Measurements from ENCODE around the gene EFCAB5. TPM values are rescaled to one million over a fixed set of nuclear protein-coding genes. Genes with fewer than 3 reads are reported as not detected.

Gene EFCAB5
- polyA plus RNA-seq, 1 of the 3 experiments (the other 2 are of a cell fraction), result 0.05 TPM

DNA sequence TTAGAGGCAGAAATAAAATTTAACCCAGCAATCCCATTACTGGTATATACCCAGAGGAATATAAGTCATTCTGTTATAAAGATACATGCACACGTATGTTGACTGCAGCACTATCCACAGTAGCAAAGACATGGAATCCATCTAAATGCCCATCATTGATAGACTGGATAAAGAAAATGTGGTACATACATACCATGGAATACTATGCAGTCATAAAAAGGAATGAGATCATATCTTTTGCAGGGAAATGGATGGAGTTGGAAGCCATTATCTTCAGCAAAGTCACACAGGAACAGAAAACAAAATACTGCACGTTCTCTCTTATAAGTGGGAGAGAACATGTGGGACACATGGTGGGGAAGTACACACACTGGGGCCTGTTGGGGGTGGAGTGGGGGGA is 34.5 kb upstream of the EFCAB5 start:
- Histone ChIP-seq H3K36me3 (replicated peaks in 1 of 2; ENCODE audit: control insufficient read depth in 1 of 2, insufficient read depth in 2 of 2, low read length in 1 of 2) (peaks cover 0 to 3% of the 10 kb centered on the region in 2 experiments), H3K27me3 (ENCODE audit: insufficient read depth) (no peaks in the 10 kb centered on the region), H3K79me2 (ENCODE audit: insufficient read depth) (peaks cover 81% of the 10 kb centered on the region), H3K9me2 (no peaks in the 10 kb centered on the region), H3K27ac (ENCODE audit: low read depth in 2 of 2, low read length in 1 of 2) (no peak overlapping the region), H3K9ac (no peak overlapping the region), H3F3A (replicated peaks; ENCODE audit: insufficient read depth) (peaks cover 7% of the 10 kb centered on the region), H3K4me2 (no peak overlapping the region), H4K20me1 (ENCODE audit: insufficient read depth) (no peaks in the 10 kb centered on the region), H3K4me1 (ENCODE audit: control insufficient read depth in 1 of 2, insufficient read depth in 2 of 2, low read depth in 1 of 2, low read length in 1 of 2) (no peaks in the 10 kb centered on the region; a peak in 1 of 4 replicates), H3K4me3 (ENCODE audit: low read depth in 2 of 2, low read length in 1 of 2) (no peak overlapping the region), H2AFZ (ENCODE audit: low read depth) (no peak overlapping the region), H3K9me3 (no peaks in the 10 kb centered on the region; the same call in 1 of the 2 replicates)
- DNase-seq, result no peak
- POLR2A ChIA-PET, result no interaction called here
- WGBS (ENCODE audit: low lambda C conversion rate), result 91% methylated on average over 2 of the region's 2 CpGs
- TF ChIP-seq, protein P1, sequence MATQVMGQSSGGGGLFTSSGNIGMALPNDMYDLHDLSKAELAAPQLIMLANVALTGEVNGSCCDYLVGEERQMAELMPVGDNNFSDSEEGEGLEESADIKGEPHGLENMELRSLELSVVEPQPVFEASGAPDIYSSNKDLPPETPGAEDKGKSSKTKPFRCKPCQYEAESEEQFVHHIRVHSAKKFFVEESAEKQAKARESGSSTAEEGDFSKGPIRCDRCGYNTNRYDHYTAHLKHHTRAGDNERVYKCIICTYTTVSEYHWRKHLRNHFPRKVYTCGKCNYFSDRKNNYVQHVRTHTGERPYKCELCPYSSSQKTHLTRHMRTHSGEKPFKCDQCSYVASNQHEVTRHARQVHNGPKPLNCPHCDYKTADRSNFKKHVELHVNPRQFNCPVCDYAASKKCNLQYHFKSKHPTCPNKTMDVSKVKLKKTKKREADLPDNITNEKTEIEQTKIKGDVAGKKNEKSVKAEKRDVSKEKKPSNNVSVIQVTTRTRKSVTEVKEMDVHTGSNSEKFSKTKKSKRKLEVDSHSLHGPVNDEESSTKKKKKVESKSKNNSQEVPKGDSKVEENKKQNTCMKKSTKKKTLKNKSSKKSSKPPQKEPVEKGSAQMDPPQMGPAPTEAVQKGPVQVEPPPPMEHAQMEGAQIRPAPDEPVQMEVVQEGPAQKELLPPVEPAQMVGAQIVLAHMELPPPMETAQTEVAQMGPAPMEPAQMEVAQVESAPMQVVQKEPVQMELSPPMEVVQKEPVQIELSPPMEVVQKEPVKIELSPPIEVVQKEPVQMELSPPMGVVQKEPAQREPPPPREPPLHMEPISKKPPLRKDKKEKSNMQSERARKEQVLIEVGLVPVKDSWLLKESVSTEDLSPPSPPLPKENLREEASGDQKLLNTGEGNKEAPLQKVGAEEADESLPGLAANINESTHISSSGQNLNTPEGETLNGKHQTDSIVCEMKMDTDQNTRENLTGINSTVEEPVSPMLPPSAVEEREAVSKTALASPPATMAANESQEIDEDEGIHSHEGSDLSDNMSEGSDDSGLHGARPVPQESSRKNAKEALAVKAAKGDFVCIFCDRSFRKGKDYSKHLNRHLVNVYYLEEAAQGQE (IDR thresholded peaks at IDR 0.05; ENCODE audit: low read depth, low read length), result no peak
- TF ChIP-seq SMC3 (IDR thresholded peaks at IDR 0.05; ENCODE audit: low read depth, low read length) (no peak), EP300 (IDR thresholded peaks at IDR 0.05; ENCODE audit: borderline replicate concordance in 1 of 2, low read depth in 1 of 2, low read length in 1 of 2) (no peak), RXRA (IDR thresholded peaks at IDR 0.05; ENCODE audit: borderline replicate concordance, low read depth) (no peak), JUND (IDR thresholded peaks at IDR 0.05) (no peak), FOXM1 (IDR thresholded peaks at IDR 0.05; ENCODE audit: low read depth) (no peak)
- TF ChIP-seq, protein P2, sequence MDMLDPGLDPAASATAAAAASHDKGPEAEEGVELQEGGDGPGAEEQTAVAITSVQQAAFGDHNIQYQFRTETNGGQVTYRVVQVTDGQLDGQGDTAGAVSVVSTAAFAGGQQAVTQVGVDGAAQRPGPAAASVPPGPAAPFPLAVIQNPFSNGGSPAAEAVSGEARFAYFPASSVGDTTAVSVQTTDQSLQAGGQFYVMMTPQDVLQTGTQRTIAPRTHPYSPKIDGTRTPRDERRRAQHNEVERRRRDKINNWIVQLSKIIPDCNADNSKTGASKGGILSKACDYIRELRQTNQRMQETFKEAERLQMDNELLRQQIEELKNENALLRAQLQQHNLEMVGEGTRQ (IDR thresholded peaks at IDR 0.05; ENCODE audit: borderline replicate concordance, low read depth, low read length), result no peak
- TF ChIP-seq, protein P3, sequence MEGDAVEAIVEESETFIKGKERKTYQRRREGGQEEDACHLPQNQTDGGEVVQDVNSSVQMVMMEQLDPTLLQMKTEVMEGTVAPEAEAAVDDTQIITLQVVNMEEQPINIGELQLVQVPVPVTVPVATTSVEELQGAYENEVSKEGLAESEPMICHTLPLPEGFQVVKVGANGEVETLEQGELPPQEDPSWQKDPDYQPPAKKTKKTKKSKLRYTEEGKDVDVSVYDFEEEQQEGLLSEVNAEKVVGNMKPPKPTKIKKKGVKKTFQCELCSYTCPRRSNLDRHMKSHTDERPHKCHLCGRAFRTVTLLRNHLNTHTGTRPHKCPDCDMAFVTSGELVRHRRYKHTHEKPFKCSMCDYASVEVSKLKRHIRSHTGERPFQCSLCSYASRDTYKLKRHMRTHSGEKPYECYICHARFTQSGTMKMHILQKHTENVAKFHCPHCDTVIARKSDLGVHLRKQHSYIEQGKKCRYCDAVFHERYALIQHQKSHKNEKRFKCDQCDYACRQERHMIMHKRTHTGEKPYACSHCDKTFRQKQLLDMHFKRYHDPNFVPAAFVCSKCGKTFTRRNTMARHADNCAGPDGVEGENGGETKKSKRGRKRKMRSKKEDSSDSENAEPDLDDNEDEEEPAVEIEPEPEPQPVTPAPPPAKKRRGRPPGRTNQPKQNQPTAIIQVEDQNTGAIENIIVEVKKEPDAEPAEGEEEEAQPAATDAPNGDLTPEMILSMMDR (IDR thresholded peaks at IDR 0.05), result no peak
- CTCF ChIA-PET, result no interaction called here

- Histone ChIP-seq H3K9me3 (no peaks in the 10 kb centered on the region; the same call in 1 of the 2 replicates), H3K4me3 (ENCODE audit: low read depth in 2 of 2, low read length in 1 of 2) (no peak overlapping the region), H3K79me2 (ENCODE audit: insufficient read depth) (peaks cover 82% of the 10 kb centered on the region), H3F3A (replicated peaks; ENCODE audit: insufficient read depth) (peaks cover 3% of the 10 kb centered on the region), H2AFZ (ENCODE audit: low read depth) (no peak overlapping the region), H3K4me2 (no peak overlapping the region), H4K20me1 (ENCODE audit: insufficient read depth) (no peaks in the 10 kb centered on the region), H3K27me3 (ENCODE audit: insufficient read depth) (no peaks in the 10 kb centered on the region), H3K36me3 (replicated peaks in 1 of 2; ENCODE audit: control insufficient read depth in 1 of 2, insufficient read depth in 2 of 2, low read length in 1 of 2) (peaks cover 0 to 3% of the 10 kb centered on the region in 2 experiments), H3K4me1 (ENCODE audit: control insufficient read depth in 1 of 2, insufficient read depth in 2 of 2, low read depth in 1 of 2, low read length in 1 of 2) (no peaks in the 10 kb centered on the region), H3K9ac (no peak overlapping the region), H3K9me2 (no peaks in the 10 kb centered on the region), H3K27ac (ENCODE audit: low read depth in 2 of 2, low read length in 1 of 2) (no peak overlapping the region)
- WGBS (ENCODE audit: low lambda C conversion rate), result 88% methylated on average over 6 of the region's 6 CpGs
- no peak for DNase-seq
- CTCF ChIA-PET, result interaction anchor here (0.9 to 1.2 kb wide), 5 partner anchors 18 to 292 kb away, joined by 3 read pairs; no protein-coding TSS in a partner anchor
- POLR2A ChIA-PET, result no interaction called here
- no peak for TF ChIP-seq GABPA (IDR thresholded peaks at IDR 0.05; ENCODE audit: low read depth)
- TF ChIP-seq, protein P4, sequence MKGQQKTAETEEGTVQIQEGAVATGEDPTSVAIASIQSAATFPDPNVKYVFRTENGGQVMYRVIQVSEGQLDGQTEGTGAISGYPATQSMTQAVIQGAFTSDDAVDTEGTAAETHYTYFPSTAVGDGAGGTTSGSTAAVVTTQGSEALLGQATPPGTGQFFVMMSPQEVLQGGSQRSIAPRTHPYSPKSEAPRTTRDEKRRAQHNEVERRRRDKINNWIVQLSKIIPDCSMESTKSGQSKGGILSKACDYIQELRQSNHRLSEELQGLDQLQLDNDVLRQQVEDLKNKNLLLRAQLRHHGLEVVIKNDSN (IDR thresholded peaks at IDR 0.05; ENCODE audit: borderline replicate concordance, low read depth), result no peak
- no peak for TF ChIP-seq EP300 (IDR thresholded peaks at IDR 0.05; ENCODE audit: borderline replicate concordance in 1 of 2, low read depth in 1 of 2, low read length in 1 of 2)
- TF ChIP-seq FOXM1 (IDR thresholded peaks at IDR 0.05; ENCODE audit: low read depth), result no peak
- TF ChIP-seq, protein P2 (IDR thresholded peaks at IDR 0.05; ENCODE audit: borderline replicate concordance, low read depth, low read length), result no peak
- TF ChIP-seq CHD2 (IDR thresholded peaks at IDR 0.05; ENCODE audit: low read length, partially characterized antibody), result no peak
- TF ChIP-seq FOSL2 (IDR thresholded peaks at IDR 0.05; ENCODE audit: borderline replicate concordance, low read depth), result no peak
- TF ChIP-seq NRF1 (IDR thresholded peaks at IDR 0.05; ENCODE audit: low read depth, low read length), result no peak
- no peak for TF ChIP-seq RCOR1 (IDR thresholded peaks at IDR 0.05; ENCODE audit: low read length)
- TF ChIP-seq TEAD4 (IDR thresholded peaks at IDR 0.05; ENCODE audit: borderline replicate concordance, insufficient read depth), result no peak
- TF ChIP-seq, protein P5, sequence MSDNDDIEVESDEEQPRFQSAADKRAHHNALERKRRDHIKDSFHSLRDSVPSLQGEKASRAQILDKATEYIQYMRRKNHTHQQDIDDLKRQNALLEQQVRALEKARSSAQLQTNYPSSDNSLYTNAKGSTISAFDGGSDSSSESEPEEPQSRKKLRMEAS (IDR thresholded peaks at IDR 0.05; ENCODE audit: low read depth), result no peak
- no peak for TF ChIP-seq MEF2A (IDR thresholded peaks at IDR 0.05; ENCODE audit: borderline replicate concordance, low read depth)
- no peak for TF ChIP-seq POLR2AphosphoS5 (IDR thresholded peaks at IDR 0.05; ENCODE audit: low read depth, low read length)
These were observed 32.0 kb upstream of the EFCAB5 start for GRCh38 chr17:29909236-29910003.
